ENCODE measurements around the gene ODAD4.

ODAD4 gene

GRCh38 chr17:41948762-41949460 is 18.5 kb downstream of the ODAD4 start:
- H3K27me3 ChIP-seq (ENCODE audit: insufficient read depth, poor library complexity, severe bottlenecking), result no peaks in the 10 kb centered on the region
- no peak overlapping the region for H3K27ac ChIP-seq (replicated peaks)
- no peak for DNase-seq (ENCODE audit: low read depth in 1 of 2, low spot score in 1 of 2)
- no peak overlapping the region for H3K4me3 ChIP-seq (replicated peaks; ENCODE audit: insufficient read depth, low read length)
- TF ChIP-seq SPI1 (IDR thresholded peaks at IDR 0.05; ENCODE audit: borderline replicate concordance, low read depth) (no peak), REST (IDR thresholded peaks at IDR 0.05; ENCODE audit: insufficient replicate concordance, low read depth) (no peak), CTCF (IDR thresholded peaks at IDR 0.05; ENCODE audit: insufficient read depth, low read length) (no peak), POLR2AphosphoS5 (IDR thresholded peaks at IDR 0.05; ENCODE audit: low read depth) (no peak), GABPA (IDR thresholded peaks at IDR 0.05; ENCODE audit: low read depth) (no peak)

- no peak for TF ChIP-seq SPI1 (IDR thresholded peaks at IDR 0.05; ENCODE audit: borderline replicate concordance, low read depth)
- TF ChIP-seq CTCF (IDR thresholded peaks at IDR 0.05; ENCODE audit: insufficient read depth, low read length), result no peak
- TF ChIP-seq GABPA (IDR thresholded peaks at IDR 0.05; ENCODE audit: low read depth), result no peak
- TF ChIP-seq POLR2AphosphoS5 (IDR thresholded peaks at IDR 0.05; ENCODE audit: low read depth), result no peak
- no peak for TF ChIP-seq REST (IDR thresholded peaks at IDR 0.05; ENCODE audit: insufficient replicate concordance, low read depth)
- Histone ChIP-seq H3K27ac (replicated peaks) (no peak overlapping the region), H3K4me3 (replicated peaks; ENCODE audit: insufficient read depth, low read length) (no peak overlapping the region), H3K27me3 (ENCODE audit: insufficient read depth, poor library complexity, severe bottlenecking) (no peaks in the 10 kb centered on the region)
- DNase-seq (ENCODE audit: low read depth in 1 of 2, low spot score in 1 of 2), result no peak
Measured at GRCh38 chr17:41956522-41956921, 26.1 kb downstream of the ODAD4 start.

GRCh38 chr17:41957031-41957868 is 26.8 kb downstream of the ODAD4 start:
- TF ChIP-seq REST (IDR thresholded peaks at IDR 0.05; ENCODE audit: insufficient replicate concordance, low read depth) (no peak), GABPA (IDR thresholded peaks at IDR 0.05; ENCODE audit: low read depth) (no peak), CTCF (IDR thresholded peaks at IDR 0.05; ENCODE audit: insufficient read depth, low read length) (no peak), POLR2AphosphoS5 (IDR thresholded peaks at IDR 0.05; ENCODE audit: low read depth) (no peak), SPI1 (IDR thresholded peaks at IDR 0.05; ENCODE audit: borderline replicate concordance, low read depth) (no peak; the same call in 1 of the 2 replicates)
- DNase-seq (ENCODE audit: low read depth in 1 of 2, low spot score in 1 of 2), result no peak
- Histone ChIP-seq H3K4me3 (replicated peaks; ENCODE audit: insufficient read depth, low read length) (no peak overlapping the region), H3K27ac (replicated peaks) (no peak overlapping the region), H3K27me3 (ENCODE audit: insufficient read depth, poor library complexity, severe bottlenecking) (no peaks in the 10 kb centered on the region)

All from HL-60 (cell line).